Cardiac septum (tissue), 1 donor: Measurements from ENCODE around the gene NAT10. TPM values are rescaled to one million over a fixed set of nuclear protein-coding genes. Genes with fewer than 3 reads are reported as not detected.
A peak's percentile ranks its signal among the peaks of the same experiment; 100 is the strongest.

Experiments used
- DNase-seq: peaks from one replicate; pipeline ENCODE4 v3.0.0-alpha.2; 2020; ENCODE audit warnings: low spot score
- intact Hi-C: fragments of 100-400 bp; cut with DNase I; formaldehyde crosslinking; loops from one replicate; pipeline ENCODE4 v1.14.0; 2022
- total RNA-seq: library from RNA; stranded (reverse); fragmentation: NEBNext Ultra II Directional; extraction: Animal tissue kit (Norgen Biotek cat#: 25700); gene quantifications from one replicate; pipeline ENCODE4 v1.2.1, GENCODE V29; 2021
- donor health status: DM: no; HTN: no; CAD: no.

NAT10 gene
- total RNA-seq, 1 donor from 2014 or later = 23.2 TPM

DNA sequence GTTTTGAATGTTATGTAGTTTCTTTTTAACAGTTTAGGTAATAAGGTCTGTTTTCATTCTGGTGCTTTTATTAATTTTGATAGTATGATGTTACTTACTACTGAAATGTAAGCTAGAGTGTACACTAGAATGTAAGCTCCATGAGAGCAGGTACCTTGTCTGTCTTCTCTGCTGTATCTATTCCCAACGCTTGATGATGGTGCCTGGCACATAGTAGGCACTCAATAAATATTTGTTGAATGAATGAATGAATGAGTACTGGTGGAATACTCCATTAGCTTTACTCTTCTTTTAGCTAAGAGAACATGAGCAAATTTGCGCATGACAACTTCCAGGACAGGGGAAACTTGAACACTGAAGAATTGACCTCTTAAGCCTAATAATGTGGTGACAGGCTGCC, 6.6 kb upstream of the NAT10 start:
- intact Hi-C loops = no loop called here

GRCh38 chr11:34104680-34105078, 750 bp upstream of the NAT10 start:
- DNase-seq = no peak
- intact Hi-C loops = loop anchor here (1.0 to 10.0 kb wide), 3 partner anchors 53 to 810 kb away; partner anchors contain the start of genes ABTB2, APIP, CAPRIN1 and PDHX

More for the DNA sequence above, 6.6 kb upstream of the NAT10 start:
- no peak for DNase-seq

DNA sequence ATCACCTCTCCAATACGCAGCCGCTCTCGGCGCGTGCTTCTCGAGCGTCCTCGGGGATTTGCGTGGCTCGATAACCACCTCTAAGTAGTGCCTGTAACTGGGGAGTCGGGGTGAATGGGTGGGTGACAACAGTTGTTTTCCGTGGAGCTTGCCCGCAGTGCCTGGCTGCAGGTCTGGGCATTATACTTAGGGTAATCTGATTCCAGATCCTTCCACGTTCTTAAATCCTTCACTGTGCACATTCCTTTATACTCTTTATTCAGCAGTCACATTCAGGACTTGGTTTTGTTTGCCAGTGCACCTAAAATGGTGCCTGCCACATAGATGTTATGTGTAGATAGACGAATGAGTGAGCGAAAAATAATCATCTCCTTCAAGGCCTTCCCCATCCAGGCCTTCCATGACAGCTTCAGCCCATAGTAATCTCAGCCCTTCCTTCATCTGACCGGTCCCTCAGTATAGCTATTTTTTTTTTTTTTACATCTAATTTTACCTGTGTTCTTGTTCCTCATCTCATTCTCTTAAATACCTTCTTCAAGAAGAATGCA, 602 bp downstream of the NAT10 start:
- DNase-seq = no peak
- intact Hi-C loops = loop anchor here (1.0 to 10.0 kb wide), 3 partner anchors 55 to 809 kb away; partner anchors contain the start of genes ABTB2, APIP, CAPRIN1 and PDHX

DNA sequence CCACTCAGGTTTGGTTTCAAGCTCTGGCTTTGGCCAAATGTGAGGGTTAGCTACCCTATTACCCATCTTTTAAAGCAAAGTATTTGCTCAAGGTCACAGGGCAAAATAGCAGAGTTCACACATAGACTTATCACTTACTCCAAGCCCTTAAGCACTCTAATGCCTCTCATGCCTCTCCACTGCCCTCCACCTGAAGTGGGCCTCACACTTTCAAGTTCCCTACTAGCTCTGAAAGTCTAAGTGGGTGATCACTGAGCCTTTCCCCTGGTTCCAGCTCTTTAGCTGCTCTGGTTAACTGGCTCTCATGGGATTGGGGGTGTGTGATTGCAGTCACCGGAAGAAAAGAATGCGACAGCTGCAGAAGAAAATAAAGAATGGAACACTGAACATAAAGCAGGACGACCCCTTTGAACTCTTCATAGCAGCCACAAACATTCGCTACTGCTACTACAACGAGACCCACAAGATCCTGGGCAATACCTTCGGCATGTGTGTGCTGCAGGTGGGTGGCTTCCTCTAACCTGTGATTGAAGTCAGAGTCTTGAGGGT, 6.4 kb downstream of the NAT10 start:
- no peak for DNase-seq
- intact Hi-C loops = no loop called here

DNA sequence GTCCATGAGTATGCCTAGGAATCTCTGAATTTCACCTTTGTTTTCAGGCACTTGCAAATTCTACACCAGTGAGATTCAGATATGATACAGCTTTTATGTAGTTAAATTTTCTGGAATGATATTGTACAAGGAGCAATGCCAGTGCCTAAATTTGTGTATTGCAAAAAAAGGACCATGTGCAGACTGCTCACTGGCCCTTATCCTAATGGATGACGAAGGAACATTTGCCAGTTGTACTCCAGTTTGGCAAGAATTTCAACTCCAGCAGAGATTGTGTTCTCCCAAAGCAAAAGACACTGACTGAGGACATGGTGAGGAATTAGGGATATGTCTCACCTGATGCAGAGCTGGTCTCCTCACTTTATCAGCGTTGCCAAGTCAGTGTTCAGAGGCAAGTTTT, 8.6 kb downstream of the NAT10 start:
- intact Hi-C loops = no loop called here
- DNase-seq = no peak

GRCh38 chr11:34114471-34114870, 9.0 kb downstream of the NAT10 start:
- no peak for DNase-seq
- intact Hi-C loops = no loop called here

- intact Hi-C loops = no loop called here
- no peak for DNase-seq
Measured at GRCh38 chr11:34120651-34121050, 15.2 kb downstream of the NAT10 start.

DNA sequence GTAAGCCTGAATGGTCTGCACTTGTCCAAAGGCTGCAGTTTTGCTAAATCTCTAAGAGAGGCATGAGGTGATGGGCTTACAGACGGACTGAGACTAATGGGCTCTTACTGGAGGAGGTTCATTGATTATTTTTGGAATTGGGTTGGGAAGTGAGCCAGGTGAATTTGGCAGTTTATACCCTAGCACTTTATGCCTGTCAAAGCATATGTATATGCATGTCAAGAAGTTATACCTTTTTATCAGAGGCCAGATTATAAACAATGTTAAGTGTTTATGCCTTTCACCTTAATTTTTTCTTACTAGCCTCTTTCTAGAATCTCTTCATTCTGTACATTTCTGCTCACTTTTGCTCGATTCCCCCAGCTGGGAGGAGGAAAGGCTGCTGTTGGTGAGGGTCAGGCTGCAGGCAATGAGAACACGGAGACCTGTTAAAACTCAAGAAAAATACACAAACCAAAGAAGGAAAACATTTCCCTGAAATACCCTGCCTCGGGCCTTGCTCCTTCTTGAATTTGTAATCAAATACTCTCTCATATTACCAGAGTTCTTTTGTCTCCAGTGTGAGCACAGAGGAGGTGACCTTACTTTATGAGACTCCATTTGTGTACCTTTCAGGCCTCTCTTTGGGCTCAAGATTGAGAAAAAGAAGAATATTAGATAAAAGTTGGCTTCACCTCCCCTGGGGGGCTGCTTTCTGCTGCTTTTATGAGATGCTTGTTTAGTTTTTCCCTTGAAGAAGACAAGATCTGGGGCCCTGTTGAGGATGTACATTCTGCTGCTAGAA, 19.6 kb downstream of the NAT10 start:
- intact Hi-C loops = no loop called here

GRCh38 chr11:34126959-34127848, 21.8 kb downstream of the NAT10 start:
- DNase-seq = no peak
- intact Hi-C loops = no loop called here

More for the DNA sequence above, 19.6 kb downstream of the NAT10 start:
- DNase-seq = no peak

- intact Hi-C loops = no loop called here
- no peak for DNase-seq
Measured at GRCh38 chr11:34128824-34129223, 23.4 kb downstream of the NAT10 start.

- no peak for DNase-seq
- intact Hi-C loops = no loop called here
Measured at GRCh38 chr11:34132261-34132965, 27.0 kb downstream of the NAT10 start.

GRCh38 chr11:34134765-34135164, 29.3 kb downstream of the NAT10 start:
- intact Hi-C loops = no loop called here

DNA sequence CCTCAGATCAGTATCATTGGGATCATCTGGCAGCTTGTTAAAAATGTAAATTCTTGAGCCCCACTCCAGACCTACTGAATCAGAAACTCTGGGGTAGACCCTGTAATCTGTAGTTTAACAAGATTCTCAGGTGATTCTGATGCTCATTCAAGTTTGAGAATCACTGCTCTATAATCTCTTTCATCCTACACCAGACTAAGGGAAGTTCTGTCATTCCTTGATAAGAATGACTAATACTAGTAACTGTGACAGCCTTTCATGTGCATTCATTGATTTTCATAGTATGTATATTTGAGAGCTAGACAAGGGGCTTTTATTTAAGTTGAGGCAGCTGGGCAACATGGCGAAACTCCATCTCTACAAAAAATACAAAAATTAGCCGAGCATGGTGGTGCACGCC, 30.0 kb downstream of the NAT10 start:
- DNase-seq = no peak
- intact Hi-C loops = no loop called here

More at GRCh38 chr11:34134765-34135164, 29.3 kb downstream of the NAT10 start:
- no peak for DNase-seq

GRCh38 chr11:34136420-34136819, 31.0 kb downstream of the NAT10 start:
- DNase-seq = no peak
- intact Hi-C loops = no loop called here

GRCh38 chr11:34139346-34139745, 33.9 kb downstream of the NAT10 start:
- intact Hi-C loops = no loop called here

DNA sequence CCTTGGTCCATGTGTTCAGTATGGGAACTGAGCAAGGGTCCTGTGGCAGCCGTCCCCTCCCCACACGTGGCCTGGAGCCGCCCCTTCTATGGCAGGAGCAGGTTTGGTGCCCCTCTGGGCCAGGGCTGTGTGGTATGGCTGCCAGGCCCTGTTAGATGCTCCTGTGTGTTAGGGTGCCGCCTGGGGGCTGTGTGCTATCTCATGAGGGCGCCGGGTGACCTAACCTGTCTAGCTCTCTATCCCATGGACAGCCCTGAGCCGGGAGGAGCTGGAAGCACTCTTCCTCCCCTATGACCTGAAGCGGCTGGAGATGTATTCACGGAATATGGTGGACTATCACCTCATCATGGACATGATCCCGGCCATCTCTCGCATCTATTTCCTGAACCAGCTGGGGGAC, 34.7 kb downstream of the NAT10 start:
- intact Hi-C loops = no loop called here
- DNase-seq = no peak

More at GRCh38 chr11:34139346-34139745, 33.9 kb downstream of the NAT10 start:
- DNase-seq = no peak

DNA sequence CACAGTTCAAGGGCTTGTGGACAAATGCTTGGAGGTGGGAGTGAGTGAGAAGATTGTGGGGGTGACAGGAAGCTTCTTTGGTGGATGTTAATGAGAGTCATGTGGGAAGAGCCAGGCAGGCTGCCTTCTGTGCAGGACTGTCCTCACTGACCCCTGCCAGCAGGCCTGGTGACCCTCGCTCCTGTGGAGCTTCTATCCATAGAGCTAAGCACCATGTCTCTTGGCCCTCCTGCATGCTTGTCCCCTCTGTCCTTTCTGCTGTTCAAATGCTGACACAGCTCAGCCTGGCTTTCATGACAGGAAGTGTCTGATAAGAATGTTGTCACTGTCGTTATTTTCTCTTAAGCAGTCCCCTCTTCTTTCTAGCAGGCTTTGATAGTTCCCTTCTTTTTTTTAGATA, 37.6 kb downstream of the NAT10 start:
- intact Hi-C loops = no loop called here
- DNase-seq = peak; percentile 64

DNA sequence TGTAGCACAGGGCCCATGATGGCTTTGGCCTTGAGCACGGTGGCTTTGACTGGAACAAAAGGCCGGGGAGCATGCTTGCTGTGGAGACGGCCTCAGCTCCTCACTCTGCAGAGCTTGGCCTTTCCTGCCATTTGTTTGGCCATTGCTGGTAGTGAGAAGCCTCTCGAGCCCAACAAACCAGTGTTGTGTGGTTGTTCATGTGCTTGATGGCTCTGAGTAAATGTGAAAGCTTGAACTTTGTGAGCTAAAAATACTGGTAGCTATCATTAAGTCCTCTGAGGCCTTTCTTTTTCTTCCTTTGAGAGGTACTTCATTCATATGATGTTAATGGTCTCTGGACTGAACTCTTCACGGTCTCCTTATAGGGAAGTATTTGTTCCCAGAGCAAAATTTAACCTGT, 39.6 kb downstream of the NAT10 start:
- DNase-seq = no peak
- intact Hi-C loops = no loop called here

DNA sequence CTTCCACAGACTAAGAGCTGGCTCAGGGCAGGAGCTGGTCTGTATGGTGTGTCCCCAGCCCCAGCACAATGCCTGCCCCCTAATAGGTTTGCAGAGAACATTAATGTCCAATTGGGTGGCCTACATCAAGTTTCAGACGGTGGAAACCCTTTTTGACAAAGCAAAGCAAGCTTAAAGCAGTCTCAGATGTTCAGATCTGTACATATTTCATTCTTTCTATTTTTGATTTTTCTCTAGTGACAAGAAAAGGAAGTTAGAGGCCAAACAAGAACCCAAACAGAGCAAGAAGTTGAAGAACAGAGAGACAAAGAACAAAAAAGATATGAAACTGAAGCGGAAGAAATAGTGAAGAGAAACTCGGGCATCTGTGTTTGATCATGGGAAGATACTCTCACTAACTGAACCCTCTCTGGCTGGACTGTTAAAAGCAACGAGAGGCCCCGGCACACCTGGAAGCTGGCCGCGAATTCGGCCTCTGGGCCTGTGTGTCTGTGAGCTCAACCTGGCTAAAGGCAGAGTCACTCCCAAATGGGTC, 40.5 kb downstream of the NAT10 start:
- intact Hi-C loops = no loop called here
- DNase-seq = no peak
